Activated T-helper 2 cell treated with anti-CD3 and anti-CD28 coated beads, Interferon-gamma antibody, Interleukin-2, Interleukin-4, amounts not matched to agents 10 μg/mL and 5 μg/mL and 100 μg/mL, durations not matched to agents 14 hours and 24 hours and 36 hours (primary cell): ENCODE measurements around the gene CMYA5. TPM values are rescaled to one million over a fixed set of nuclear protein-coding genes. Genes with fewer than 3 reads are reported as not detected.
"Not testable (repeated sequence)": the region's sequence is repeated elsewhere in the genome, so short reads cannot be mapped to it uniquely, and the experiment has no call there.

ENCODE experiments used
- DNase-seq: peaks from one replicate; pipeline ENCODE4 v3.0.0; 2021; ENCODE audit warnings: low spot score
- H3K27ac Mint-ChIP-seq: one replicate; pipeline ENCODE4 v1.8.0; 2021; ENCODE audit warnings: mixed read lengths
- H3K27me3 Mint-ChIP-seq: one replicate; pipeline ENCODE4 v1.8.0; 2021; ENCODE audit warnings: low read depth, mixed read lengths
- H3K36me3 Mint-ChIP-seq: one replicate; pipeline ENCODE4 v1.8.0; 2021; ENCODE audit warnings: low read depth, mixed read lengths
- H3K4me1 Mint-ChIP-seq: one replicate; pipeline ENCODE4 v1.8.0; 2021; ENCODE audit warnings: low read depth, mixed read lengths
- H3K4me3 Mint-ChIP-seq: one replicate; pipeline ENCODE4 v1.8.0; 2021; ENCODE audit warnings: low read depth, mild to moderate bottlenecking, moderate library complexity, mixed read lengths
- H3K9me3 Mint-ChIP-seq: one replicate; pipeline ENCODE4 v1.8.0; 2021; ENCODE audit warnings: mixed read lengths
- intact Hi-C: fragments of 100-400 bp; cut with micrococcal nuclease; formaldehyde crosslinking; loops from one replicate; pipeline ENCODE4 v1.15.1; 2023
- total RNA-seq: library from RNA; stranded (reverse); gene quantifications from 2 replicates; pipeline ENCODE4 v1.2.3, GENCODE V29; 2022

Gene CMYA5
- total RNA-seq, 1 donor from 2014 or later, result 0.11 TPM

GRCh38 chr5:79762929-79763328, 73.3 kb downstream of the CMYA5 start:
- Mint-ChIP-seq H3K4me3 (no peak overlapping the region), H3K27ac (no peak overlapping the region), H3K9me3 (peaks cover 5% of the 10 kb centered on the region), H3K4me1 (no peaks in the 10 kb centered on the region), H3K36me3 (no peaks in the 10 kb centered on the region), H3K27me3 (peaks cover 2% of the 10 kb centered on the region)
- DNase-seq, result no peak
- intact Hi-C loops, result no loop called here

- not testable (repeated sequence) for H3K27ac Mint-ChIP-seq
- H3K9me3 Mint-ChIP-seq, result peaks cover 12% of the 10 kb centered on the region
Measured at GRCh38 chr5:79764147-79764546, 74.5 kb downstream of the CMYA5 start.

GRCh38 chr5:79771387-79771786, 81.8 kb downstream of the CMYA5 start:
- Mint-ChIP-seq H3K4me1 (no peaks in the 10 kb centered on the region), H3K27me3 (peaks cover 9% of the 10 kb centered on the region), H3K4me3 (no peak overlapping the region), H3K36me3 (no peaks in the 10 kb centered on the region), H3K27ac (no peak overlapping the region), H3K9me3 (peaks cover 8% of the 10 kb centered on the region)
- intact Hi-C loops, result no loop called here
- DNase-seq, result no peak

More at GRCh38 chr5:79764147-79764546, 74.5 kb downstream of the CMYA5 start:
- intact Hi-C loops, H3K4me1 Mint-ChIP-seq, H3K4me3 Mint-ChIP-seq, H3K36me3 Mint-ChIP-seq, DNase-seq, H3K27me3 Mint-ChIP-seq: not testable (repeated sequence)

- no peaks in the 10 kb centered on the region for H3K4me1 Mint-ChIP-seq
- intact Hi-C loops, result no loop called here
- no peaks in the 10 kb centered on the region for H3K36me3 Mint-ChIP-seq
Measured at GRCh38 chr5:79772651-79773050, 83.0 kb downstream of the CMYA5 start.

DNA sequence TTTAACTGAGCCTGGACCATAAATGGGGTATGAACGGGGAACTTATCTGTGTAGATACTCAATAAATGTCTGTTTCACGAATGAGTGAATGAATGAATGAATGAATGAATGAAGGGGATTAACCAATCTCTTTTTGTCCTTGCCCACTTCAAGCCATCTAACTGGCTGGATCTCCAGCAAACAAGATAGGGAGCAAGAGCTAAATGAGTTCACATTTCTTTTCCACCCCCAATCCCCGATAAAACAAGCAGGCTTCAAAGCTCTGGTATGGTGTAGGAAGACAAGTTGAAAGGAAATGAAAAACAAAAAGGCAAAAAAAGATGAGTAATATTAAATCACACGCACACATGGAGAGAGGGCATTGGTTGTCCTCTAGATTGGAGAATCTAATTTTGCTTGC, 84.0 kb downstream of the CMYA5 start:
- no peak for DNase-seq
- no peak overlapping the region for H3K27ac Mint-ChIP-seq
- H3K27me3 Mint-ChIP-seq, result peaks cover 7% of the 10 kb centered on the region
- no peaks in the 10 kb centered on the region for H3K36me3 Mint-ChIP-seq
- peaks cover 4% of the 10 kb centered on the region for H3K9me3 Mint-ChIP-seq
- intact Hi-C loops, result no loop called here
- H3K4me3 Mint-ChIP-seq, result no peak overlapping the region
- H3K4me1 Mint-ChIP-seq, result no peaks in the 10 kb centered on the region

More at GRCh38 chr5:79772651-79773050, 83.0 kb downstream of the CMYA5 start:
- Mint-ChIP-seq H3K27ac (no peak overlapping the region), H3K4me3 (no peak overlapping the region), H3K9me3 (peaks cover 8% of the 10 kb centered on the region), H3K27me3 (peaks cover 7% of the 10 kb centered on the region)
- no peak for DNase-seq

- Mint-ChIP-seq H3K27ac (no peak overlapping the region), H3K4me1 (no peaks in the 10 kb centered on the region), H3K27me3 (peaks cover 6% of the 10 kb centered on the region), H3K4me3 (no peak overlapping the region), H3K36me3 (no peaks in the 10 kb centered on the region), H3K9me3 (no peaks in the 10 kb centered on the region)
- intact Hi-C loops, result no loop called here
- DNase-seq, result no peak
Measured at GRCh38 chr5:79774171-79774854, 84.7 kb downstream of the CMYA5 start.

DNA sequence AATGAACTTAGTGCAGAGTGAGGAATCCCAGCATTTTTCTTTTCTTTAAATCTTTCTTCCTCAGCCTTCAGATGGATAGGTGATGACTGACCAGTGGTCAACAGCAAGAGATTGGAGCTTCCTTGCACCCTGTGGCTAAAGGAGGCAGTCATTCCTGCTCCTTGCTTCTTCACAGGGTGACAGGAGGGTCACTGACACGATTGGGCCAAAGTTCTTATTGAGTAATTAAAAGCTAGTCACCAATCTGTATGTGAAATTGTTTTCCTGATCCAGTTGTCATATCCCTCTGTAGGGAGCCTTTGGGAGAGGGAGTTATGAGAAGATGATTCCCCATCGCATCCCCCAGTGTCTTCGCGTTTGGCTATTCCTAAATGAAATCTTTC, 85.2 kb downstream of the CMYA5 start:
- H3K4me1 Mint-ChIP-seq, result no peaks in the 10 kb centered on the region
- H3K27me3 Mint-ChIP-seq, result peaks cover 6% of the 10 kb centered on the region
- H3K36me3 Mint-ChIP-seq, result no peaks in the 10 kb centered on the region
- H3K27ac Mint-ChIP-seq, result no peak overlapping the region
- no peak overlapping the region for H3K4me3 Mint-ChIP-seq
- no peak for DNase-seq
- H3K9me3 Mint-ChIP-seq, result no peaks in the 10 kb centered on the region
- intact Hi-C loops, result no loop called here

DNA sequence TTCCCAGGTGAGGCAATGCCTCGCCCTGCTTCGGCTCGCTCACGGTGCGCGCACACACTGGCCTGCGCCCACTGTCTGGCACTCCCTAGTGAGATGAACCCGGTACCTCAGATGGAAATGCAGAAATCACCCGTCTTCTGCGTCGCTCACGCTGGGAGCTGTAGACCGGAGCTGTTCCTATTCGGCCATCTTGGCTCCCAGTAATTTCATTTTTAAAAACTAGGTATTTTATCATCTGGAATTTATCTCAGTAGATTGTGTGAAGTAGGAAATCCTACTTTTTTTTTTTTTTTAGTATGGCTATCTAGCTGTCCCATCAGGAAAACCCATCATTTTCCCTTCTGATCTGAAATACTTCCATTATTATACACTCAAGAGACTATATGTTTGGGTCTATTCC, 95.1 kb downstream of the CMYA5 start:
- H3K27me3 Mint-ChIP-seq, H3K9me3 Mint-ChIP-seq, DNase-seq, H3K27ac Mint-ChIP-seq, intact Hi-C loops, H3K4me1 Mint-ChIP-seq, H3K36me3 Mint-ChIP-seq: not testable (repeated sequence)
- H3K4me3 Mint-ChIP-seq, result peak overlapping the region; percentile 52

DNA sequence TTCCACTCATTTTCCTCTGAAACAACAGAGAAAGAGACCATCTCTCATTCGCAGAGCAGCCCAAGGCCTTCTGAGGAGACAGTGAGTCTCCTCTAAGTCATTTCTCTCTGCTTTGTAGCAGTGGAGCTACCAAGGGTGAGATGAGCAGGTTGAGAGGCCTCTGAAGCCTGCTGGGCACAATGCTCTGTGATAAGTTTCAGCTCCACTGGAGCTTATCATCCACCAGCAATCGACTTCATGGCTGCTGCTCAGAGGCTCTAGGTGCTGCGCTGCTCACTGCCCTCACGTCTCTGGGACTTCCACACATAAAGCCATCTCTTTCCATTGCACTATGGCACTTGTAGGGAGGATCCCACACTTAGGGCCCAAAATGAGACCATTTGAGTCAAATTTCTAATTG, 96.3 kb downstream of the CMYA5 start:
- H3K27me3 Mint-ChIP-seq, result no peaks in the 10 kb centered on the region
- H3K4me1 Mint-ChIP-seq, result no peaks in the 10 kb centered on the region
- H3K27ac Mint-ChIP-seq, result no peak overlapping the region
- DNase-seq, result no peak
- H3K4me3 Mint-ChIP-seq, result no peak overlapping the region
- intact Hi-C loops, result no loop called here
- H3K9me3 Mint-ChIP-seq, result peaks cover 6% of the 10 kb centered on the region
- H3K36me3 Mint-ChIP-seq, result no peaks in the 10 kb centered on the region

DNA sequence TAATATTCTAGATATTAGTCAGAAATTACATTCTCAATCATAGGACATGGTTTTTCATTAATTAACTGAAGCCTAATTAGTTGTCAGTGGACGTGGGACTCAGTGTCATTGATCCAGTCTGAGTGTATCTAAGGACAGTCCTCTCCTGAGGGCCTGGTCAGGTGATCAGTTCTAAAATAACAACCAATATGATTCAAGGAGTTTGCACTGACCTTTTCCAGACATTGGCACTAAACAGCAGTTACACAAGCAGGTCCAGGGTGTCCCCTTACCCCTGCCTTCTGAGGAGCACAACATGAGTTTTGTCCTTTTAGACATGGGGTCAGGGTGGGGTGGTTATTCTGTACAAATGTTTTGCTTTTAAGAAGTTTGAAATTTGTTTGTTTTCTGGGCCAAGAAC, 97.8 kb downstream of the CMYA5 start:
- intact Hi-C loops, result no loop called here
- no peaks in the 10 kb centered on the region for H3K4me1 Mint-ChIP-seq
- no peaks in the 10 kb centered on the region for H3K27me3 Mint-ChIP-seq

DNA sequence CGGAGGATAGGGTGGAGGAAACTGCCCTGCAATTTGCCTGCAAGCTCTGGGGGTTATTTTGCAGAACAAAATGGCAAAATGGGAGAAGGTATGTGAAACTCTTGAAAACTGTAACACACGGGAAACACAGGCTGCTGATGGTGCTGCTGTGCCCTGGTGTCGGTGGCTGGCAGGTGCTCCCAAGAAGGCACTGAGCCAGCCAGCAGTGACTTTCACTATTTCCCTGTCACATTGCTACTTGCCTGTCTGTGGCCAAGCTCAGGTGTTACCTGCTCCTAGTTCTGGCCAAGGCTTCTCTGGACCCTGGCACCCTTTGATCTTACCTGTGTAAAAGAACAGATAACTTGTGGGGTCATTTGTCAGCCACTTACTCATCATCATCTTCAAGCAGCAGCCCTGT, 102.2 kb downstream of the CMYA5 start:
- Mint-ChIP-seq H3K4me3 (no peak overlapping the region), H3K9me3 (no peaks in the 10 kb centered on the region), H3K36me3 (no peaks in the 10 kb centered on the region), H3K4me1 (peaks cover 3% of the 10 kb centered on the region), H3K27ac (no peak overlapping the region), H3K27me3 (no peaks in the 10 kb centered on the region)
- DNase-seq, result no peak
- intact Hi-C loops, result no loop called here

More for the DNA sequence above, 97.8 kb downstream of the CMYA5 start:
- no peak overlapping the region for H3K4me3 Mint-ChIP-seq
- no peak overlapping the region for H3K27ac Mint-ChIP-seq
- DNase-seq, result no peak
- H3K36me3 Mint-ChIP-seq, result no peaks in the 10 kb centered on the region
- H3K9me3 Mint-ChIP-seq, result peaks cover 6% of the 10 kb centered on the region

DNA sequence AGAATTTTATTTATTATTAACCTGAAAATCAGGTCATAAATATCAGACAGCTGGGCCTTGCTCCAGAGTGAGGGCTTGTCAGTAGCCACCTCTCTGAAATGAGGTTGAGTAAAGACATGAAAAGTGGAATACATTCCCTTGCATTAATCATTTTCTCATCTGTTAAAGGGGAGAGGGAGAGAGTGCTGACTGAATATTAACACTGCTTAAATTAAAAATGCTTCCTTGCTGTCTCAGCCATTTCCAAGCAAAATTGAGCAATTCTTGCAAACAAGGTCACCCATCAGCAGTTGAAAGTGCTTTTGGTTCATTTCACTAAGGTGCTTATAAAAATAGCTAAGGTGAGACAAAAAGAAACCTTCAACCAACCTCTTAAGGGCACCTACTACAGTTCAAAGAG, 102.8 kb downstream of the CMYA5 start:
- Mint-ChIP-seq H3K36me3 (no peaks in the 10 kb centered on the region), H3K4me3 (no peak overlapping the region), H3K27me3 (no peaks in the 10 kb centered on the region), H3K9me3 (no peaks in the 10 kb centered on the region), H3K4me1 (peaks cover 3% of the 10 kb centered on the region), H3K27ac (no peak overlapping the region)
- intact Hi-C loops, result no loop called here
- no peak for DNase-seq

GRCh38 chr5:79793304-79793703, 103.7 kb downstream of the CMYA5 start:
- DNase-seq, result no peak
- Mint-ChIP-seq H3K27me3 (no peaks in the 10 kb centered on the region), H3K4me1 (peaks cover 3% of the 10 kb centered on the region), H3K27ac (no peak overlapping the region), H3K4me3 (no peak overlapping the region), H3K36me3 (no peaks in the 10 kb centered on the region), H3K9me3 (no peaks in the 10 kb centered on the region)
- intact Hi-C loops, result no loop called here

GRCh38 chr5:79793722-79794121, 104.1 kb downstream of the CMYA5 start:
- H3K4me1 Mint-ChIP-seq, result peaks cover 3% of the 10 kb centered on the region
- H3K9me3 Mint-ChIP-seq, result no peaks in the 10 kb centered on the region
- no peak overlapping the region for H3K4me3 Mint-ChIP-seq
- no peaks in the 10 kb centered on the region for H3K36me3 Mint-ChIP-seq
- H3K27me3 Mint-ChIP-seq, result no peaks in the 10 kb centered on the region
- intact Hi-C loops, result no loop called here
- H3K27ac Mint-ChIP-seq, result no peak overlapping the region
- no peak for DNase-seq
